GM18519 (cell line): ENCODE data around the gene SLC16A13.
A peak's percentile ranks its signal among the peaks of the same experiment; 100 is the strongest.

Experiments used
- ATAC-seq: cut with Tn5 transposase; IDR thresholded peaks from one replicate; pipeline ENCODE4 v1.9.1; 2021; ENCODE audit warnings: mild to moderate bottlenecking, moderate library complexity; ENCODE audit not compliant: unreplicated experiment, low FRiP score

The SLC16A13 gene

DNA sequence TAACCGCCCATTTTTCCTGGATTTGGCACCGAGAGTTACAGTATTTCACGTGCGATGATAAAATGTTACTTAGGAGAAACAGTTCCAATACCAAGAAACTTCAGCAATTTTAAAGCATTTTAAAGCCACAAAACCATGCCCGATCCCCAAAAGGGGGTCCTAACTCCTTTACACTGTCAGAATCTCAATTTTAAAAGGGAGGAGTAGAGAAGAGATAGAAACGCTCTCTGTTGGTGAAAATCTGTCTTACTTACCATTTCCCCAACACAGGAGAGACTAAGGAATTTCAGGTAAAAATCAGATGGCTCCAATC is 23.9 kb upstream of the SLC16A13 start:
- ATAC-seq = no peak

DNA sequence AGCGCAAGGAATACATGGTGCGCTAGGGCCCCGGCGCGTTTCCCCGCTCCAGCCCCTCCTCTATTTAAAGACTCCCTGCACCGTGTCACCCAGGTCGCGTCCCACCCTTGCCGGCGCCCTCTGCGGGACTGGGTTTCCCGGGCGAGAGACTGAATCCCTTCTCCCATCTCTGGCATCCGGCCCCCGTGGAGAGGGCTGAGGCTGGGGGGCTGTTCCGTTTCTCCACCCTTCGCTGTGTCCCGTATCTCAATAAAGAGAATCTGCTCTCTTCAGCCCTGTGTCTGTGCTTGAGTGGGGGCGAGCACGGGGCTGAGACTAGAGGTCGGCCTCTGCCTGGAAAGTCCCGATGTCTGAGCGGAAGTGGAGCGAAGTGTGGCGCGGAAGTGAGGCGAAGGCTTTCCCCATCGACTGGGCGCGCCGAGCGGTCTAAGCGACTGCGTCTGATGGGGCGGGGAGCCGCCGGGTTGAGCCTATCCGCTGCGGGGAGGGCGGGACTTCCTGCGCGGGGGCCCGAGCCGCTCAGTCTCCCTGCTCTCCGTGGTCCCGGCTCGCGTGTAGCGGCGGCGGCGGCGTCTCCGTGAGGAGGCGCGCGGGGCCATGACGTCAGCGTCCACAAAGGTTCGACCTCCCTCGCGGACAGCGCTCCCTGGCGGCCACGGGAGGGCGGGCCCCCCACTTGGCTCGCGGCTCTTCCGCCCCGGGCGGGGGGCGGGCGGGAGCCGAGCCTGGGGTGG is 21.4 kb upstream of the SLC16A13 start:
- ATAC-seq = peak; percentile 66

DNA sequence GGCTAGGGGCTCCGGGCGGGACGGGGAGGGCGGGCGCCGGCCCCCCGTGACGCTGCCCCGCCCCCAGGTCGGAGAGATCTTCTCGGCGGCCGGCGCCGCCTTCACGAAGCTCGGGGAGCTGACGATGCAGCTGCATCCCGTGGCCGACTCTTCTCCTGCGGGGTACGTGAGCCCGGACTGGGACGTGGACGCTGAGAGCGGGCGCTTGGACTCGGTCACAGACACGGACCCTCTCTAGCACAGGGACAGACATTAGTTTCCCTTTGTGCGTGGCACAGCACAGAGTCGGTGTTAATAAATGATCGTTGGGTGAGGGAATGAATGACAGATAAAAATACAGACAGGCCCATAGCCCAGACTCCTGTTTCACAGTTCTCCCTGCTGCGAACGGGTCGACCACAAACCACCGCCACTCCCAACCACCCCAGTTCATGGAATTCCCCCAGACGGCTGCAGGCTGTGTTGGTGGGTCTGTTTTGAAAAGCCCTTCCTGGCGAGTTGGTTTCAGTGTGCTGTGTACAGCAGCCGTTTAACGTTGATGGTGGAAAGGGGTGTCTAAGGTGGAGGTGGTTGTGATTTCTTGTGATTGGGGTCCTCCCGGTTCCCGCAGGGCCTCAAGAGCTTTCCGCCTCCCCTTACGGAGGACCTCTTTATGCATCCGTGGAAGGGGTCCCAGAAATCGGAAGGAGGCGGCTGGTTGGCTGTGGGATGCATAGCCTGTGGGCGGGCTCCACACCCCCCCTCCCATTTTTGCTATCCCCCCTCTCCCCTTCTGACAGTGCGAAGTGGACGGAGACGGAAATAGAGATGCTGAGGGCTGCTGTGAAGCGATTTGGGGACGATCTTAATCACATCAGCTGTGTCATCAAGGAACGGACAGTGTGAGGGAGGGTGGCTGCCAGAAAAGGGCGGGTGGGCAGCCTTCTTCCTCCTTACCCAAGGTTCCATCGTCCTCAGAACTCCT is 20.5 kb upstream of the SLC16A13 start:
- peak; percentile 7 for ATAC-seq

DNA sequence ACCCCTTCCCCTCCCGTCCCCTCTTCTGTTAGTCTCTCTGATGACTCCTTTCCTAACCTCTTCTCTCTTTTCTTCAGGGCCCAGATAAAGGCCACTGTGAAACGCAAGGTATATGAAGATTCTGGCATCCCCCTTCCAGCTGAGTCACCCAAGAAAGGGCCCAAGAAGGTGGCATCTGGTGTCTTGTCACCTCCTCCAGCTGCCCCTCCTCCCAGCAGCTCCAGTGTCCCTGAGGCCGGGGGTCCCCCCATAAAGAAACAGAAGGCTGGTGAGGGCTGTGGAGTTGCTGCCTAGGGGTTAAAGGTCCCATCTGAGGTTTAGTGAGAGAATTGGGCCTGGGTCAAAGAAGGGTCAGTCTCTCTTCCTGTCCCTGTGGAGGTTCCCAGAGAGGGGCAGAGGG is 19.4 kb upstream of the SLC16A13 start:
- ATAC-seq = no peak

DNA sequence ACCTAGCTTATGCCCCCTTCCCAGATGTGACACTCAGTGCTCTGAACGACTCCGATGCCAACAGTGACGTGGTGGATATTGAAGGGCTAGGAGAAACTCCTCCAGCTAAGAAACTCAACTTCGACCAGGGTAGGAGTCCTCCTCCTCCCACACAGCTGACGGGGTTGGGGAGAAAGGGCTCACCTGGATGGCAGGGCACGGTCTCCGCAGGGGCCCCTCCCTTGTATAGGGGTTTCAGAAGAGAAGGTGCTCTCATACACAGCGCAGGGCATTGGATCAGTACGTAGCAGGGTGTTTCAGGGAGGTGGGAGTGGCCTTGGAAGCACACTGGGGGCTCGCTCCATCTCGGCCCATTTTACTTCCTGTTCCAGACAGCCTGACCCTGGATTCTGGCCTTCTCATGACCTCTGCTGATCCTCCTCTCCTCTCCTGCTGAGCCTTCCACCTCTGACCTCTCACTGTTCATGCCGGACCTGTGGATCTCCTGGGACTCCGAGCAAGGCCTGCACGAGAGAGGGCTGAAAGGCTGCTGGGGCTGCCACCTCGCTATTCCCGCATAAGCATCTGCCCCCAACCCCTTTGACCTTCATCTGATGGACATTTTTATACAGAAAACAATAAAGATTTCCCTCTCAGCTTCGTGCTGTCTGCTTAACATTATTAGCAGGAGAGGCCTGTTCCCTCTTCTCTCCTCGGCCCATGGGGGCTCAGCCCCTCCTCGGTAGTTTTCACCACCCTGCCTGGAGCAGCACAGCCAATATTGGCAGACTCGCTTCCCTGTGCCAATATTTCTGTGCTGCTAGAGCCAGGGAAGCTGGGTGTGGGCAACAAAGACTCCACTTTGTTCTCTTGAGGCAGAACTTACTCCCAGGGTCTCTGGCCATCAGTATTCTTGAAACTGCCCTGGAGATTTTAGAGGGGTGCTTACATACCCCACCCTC is 18.7 kb upstream of the SLC16A13 start:
- no peak for ATAC-seq

DNA sequence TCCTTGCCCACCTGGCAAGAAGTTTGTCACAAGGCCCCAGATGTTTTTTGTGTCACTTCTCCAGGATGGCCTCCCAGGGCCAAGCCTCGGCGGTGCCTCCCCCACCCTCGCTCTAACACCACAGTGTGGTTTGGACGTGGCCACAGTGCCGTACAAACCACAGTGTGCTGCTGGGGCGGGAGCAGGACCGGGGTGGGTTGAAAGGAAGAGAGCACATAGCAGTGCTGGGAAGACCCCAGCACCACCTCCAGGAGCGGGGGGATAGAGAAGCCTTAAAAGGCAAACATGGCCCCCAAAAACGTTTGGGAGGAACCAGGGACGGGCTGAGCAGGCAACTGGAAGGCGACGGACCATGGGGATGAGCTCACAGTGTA is 18.0 kb upstream of the SLC16A13 start:
- no peak for ATAC-seq

DNA sequence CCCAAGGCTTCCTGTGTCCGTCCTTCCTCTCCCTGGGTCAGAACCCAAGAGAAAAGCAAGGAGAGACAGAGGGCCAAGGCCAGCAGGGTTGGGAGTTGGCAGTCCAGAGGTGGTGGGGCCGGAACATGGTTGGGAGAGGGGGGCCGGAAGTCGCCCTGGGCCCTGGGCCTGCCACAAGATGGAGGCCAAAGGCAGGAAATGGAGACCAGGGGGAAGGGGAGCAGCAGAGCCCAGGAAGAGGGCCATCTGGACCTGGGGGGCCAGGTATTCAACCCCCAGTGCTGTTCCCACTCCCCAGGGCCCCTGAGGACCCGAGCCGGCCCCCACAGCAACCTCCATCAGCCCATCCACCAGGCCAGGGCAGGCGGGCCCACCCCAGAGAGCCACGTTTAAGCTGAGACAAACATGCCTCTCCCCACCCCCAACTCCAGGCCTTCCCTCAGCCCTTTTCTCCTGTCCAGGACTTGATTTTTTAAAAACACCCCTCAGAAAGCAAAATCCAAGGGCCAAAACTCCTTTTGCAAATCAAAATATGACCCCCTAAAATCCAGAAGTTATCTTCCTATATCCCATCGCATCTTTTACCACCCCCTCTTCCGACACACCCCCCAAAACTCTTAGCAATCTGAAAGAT is 17.4 kb upstream of the SLC16A13 start:
- ATAC-seq = no peak

DNA sequence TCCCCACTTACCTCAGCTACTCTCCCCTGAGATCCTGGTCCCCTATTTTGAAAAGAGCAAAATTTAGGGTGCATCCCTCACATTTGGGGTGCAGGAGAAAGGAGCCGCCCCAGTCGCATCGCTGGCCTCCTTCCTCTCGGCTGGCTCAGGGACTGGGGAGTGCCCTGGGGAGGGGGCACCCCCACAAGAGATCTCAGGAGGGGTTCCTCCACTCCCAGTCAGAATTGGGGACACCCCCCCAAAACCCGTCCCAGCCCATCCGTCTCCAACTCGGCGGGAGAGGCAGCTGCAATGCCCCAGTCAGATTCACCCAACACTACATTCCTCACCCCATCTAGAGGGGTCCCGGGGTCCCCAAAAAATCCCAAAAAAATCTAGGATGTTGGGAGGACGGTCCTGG is 16.4 kb upstream of the SLC16A13 start:
- ATAC-seq = no peak

DNA sequence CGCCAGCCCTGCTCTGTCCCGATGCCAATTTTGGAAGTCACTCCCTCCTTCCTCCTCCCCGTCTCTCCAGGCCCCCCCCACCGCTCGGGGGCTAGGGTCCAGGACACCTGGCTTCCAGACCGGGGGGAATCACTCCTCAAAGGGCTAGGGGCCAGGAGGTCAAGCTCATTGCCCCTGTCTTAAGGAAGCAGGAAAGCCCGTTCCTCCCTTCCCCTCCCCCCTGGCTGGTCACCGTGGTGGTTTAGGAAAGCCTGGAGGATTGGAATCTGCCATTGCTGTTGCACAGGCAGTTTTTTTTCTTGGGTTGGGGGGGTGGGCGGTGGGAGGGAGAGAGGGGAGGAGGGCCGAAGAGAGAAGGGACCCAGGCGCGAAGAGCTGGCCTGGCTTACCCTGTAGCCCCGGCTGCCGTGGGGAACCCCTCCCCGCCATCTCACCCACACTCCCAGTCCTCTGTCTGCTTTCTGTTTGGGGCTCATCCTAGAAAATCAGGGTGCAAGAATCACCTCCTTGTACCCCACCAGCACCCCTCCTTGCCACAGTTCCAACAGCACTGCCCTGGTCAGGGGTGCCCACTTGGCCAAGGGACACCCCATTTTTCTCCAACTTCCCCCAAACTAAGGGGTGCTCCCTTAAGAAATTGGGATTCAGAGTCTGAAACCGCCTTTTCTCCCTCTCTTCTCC is 15.8 kb upstream of the SLC16A13 start:
- ATAC-seq = no peak

DNA sequence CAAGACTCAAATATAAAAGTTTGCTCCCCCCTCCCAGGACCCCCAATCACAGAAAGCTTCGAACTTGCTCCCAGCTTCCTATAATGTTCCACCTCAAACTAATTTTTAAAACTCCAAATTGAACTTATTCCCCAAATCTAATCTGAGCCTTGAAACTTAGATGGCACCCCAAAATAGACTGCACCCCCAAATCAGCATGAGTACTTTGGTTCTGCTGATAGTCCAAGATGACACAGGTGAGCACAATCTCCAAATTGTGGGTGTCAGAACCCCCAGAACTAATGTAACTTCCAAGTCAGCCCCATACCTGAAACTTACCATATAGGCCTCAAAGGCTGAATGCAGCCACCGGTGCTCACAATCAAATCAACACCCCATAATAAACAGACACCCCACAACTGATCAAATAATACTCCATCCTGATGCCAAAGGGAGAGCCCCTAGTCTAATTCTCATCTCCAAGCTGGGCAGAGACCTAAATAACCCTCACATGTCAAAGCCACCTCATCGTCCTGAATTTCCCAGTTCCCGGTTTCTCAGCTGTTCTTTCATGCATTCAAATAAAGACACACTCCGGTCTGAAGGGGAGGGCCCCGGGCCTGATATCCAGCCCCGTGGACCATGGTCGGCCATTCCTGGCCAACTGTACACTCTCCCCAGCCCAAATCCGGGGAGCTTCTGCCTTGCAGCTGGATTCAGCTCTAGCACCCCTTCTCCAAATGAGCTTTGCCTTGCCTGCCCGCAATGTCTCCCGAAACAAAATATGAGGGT is 14.7 kb upstream of the SLC16A13 start:
- ATAC-seq = no peak

DNA sequence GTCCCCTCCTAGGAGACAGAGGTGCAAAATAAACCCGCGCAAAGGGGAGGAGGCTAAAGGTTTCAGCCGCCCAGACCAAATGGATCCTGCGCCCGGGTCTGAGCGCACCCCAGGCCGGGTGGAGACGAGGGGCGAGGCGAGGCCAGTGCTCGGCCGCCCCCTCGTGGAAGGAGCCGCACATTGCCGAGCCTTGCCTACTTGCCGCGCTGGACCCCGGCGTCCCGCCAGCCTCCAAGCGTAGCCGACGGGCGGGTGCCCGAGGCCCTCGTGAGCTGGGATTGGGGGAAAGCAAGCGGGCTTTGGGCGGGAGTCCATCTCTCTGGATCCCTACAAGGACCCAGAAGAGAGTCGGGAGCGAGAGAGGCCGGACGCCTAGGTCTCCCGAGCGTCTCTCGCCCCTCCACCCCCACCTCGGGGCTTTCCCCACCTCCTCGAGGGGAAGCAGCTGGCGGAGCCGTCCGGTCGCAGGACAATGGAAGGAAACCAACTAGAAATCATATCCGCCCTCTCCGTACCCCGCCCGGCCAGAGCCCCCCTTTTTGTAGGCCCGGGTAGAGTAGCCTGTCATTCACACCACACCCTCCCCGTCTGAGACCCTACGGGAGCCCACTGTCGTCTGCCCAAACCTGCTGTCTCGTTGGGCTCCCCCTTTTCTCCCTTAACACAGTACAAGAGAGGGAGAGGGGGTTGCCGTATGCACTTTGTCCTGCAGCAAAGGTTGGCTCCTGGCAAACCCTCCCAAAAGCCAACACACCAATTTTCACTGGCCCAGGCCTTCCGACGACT is 13.6 kb upstream of the SLC16A13 start:
- ATAC-seq = peak; percentile 63

DNA sequence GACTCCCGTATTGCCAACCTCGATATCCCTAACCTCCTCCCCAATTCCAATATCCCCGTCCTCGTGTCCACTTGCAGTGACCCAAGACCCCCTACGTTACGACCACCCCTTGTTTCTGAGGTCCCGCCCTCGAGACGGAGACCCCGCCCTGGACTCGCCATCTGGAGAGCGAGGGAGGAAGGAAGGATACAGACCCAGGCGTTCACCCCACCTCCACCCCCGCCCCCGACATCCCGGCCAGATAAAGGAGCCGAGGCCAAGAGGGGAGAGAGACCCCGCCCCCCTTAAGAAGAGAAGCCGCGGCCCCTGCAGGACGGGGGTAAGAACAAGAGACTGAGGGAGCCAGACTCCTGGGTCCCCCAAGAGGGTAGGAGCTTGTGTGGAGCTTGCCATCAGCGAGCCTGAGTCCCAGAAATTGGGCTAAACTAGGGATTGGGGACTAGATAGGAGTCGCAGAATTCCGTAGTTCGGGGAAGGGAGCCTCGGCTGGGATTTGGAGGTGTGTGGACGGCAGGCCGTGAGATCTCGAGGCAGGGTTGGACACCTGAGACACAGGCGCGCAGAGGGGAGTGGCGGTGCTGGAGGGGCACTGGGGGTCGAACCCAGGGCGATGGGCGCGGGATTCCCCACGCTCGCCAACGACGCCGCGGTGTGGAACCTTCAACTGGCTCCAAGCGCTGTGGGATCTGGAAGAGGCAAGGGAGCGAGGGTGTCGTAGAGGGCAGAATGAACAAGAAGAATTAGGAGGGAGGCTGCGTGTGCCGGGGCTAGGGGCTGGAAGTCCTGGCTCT is 12.8 kb upstream of the SLC16A13 start, which contains the start of gene BCL6B:
TSS of gene BCL6B (plus strand) at position 270 of the 791 bp plus-strand sequence. CDS start 622 bp downstream, outside the sequence.
- ATAC-seq = no peak

DNA sequence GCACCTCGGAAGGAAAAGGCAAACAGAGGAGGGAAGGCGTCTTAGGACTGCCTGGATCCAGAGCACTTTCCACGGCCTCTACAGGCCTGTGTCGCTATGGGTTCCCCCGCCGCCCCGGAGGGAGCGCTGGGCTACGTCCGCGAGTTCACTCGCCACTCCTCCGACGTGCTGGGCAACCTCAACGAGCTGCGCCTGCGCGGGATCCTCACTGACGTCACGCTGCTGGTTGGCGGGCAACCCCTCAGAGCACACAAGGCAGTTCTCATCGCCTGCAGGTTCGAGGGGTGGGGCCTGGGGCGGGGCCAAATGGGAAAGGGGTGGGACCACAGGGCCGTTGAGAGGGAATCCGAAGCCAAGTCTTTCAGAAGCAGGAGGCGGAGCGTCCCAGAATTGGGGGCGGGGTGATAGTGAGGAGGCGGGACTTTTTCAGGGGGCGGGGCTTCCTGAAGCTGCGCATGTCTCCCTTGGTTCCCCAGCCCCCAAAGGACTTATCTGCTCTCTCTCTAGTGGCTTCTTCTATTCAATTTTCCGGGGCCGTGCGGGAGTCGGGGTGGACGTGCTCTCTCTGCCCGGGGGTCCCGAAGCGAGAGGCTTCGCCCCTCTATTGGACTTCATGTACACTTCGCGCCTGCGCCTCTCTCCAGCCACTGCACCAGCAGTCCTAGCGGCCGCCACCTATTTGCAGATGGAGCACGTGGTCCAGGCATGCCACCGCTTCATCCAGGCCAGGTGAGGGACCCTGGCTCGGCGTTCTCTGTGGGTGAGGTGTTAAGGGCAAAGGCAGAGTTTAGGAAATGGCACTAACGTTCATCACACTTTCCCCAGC is 12.0 kb upstream of the SLC16A13 start:
- no peak for ATAC-seq

DNA sequence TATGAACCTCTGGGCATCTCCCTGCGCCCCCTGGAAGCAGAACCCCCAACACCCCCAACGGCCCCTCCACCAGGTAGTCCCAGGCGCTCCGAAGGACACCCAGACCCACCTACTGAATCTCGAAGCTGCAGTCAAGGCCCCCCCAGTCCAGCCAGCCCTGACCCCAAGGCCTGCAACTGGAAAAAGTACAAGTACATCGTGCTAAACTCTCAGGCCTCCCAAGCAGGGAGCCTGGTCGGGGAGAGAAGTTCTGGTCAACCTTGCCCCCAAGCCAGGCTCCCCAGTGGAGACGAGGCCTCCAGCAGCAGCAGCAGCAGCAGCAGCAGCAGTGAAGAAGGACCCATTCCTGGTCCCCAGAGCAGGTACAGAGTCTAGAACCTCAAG is 11.4 kb upstream of the SLC16A13 start:
- ATAC-seq = no peak

DNA sequence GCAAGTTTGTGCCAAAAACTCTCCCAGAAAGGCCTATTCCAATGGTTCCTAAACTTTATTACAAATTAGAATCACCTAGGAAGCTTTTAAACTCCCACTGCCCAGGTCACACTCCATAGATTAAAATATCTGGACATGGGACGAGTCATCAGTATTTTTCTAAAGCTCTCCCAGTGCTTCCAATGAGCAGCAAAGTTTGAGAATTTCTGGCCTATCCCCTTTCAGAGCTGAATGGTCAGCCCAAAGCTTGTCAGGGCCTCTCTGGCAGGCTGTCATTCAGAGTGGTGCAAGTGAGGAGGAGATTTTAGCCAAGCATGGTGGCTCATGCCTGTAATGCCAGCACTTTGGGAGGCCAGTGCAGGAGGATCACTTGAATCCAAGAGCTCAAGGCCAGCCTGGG is 10.6 kb upstream of the SLC16A13 start:
- ATAC-seq = no peak

DNA sequence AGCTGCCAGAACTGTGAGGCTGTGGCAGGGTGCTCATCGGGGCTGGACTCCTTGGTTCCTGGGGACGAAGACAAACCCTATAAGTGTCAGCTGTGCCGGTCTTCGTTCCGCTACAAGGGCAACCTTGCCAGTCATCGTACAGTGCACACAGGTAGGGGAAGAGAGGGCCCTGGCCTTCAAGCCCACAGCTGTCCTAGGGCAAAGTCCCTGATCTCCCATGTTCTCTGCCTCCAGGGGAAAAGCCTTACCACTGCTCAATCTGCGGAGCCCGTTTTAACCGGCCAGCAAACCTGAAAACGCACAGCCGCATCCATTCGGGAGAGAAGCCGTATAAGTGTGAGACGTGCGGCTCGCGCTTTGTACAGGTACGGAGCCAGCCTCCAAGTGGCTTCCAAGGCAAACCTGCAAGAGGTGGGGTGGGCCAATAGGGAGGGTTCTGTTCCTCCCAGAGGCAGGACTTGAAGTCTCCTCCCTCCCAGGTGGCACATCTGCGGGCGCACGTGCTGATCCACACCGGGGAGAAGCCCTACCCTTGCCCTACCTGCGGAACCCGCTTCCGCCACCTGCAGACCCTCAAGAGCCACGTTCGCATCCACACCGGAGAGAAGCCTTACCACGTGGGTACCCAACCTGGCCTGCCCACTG is 9.2 kb upstream of the SLC16A13 start:
- no peak for ATAC-seq
